HG03565 (cell line): Measurements from ENCODE around the gene HIP1R.

ENCODE experiments used
- ATAC-seq: cut with Tn5 transposase; IDR thresholded peaks from one replicate; pipeline ENCODE4 v1.9.1; 2021; ENCODE audit warnings: mild to moderate bottlenecking, moderate library complexity; ENCODE audit not compliant: unreplicated experiment

HIP1R gene

DNA sequence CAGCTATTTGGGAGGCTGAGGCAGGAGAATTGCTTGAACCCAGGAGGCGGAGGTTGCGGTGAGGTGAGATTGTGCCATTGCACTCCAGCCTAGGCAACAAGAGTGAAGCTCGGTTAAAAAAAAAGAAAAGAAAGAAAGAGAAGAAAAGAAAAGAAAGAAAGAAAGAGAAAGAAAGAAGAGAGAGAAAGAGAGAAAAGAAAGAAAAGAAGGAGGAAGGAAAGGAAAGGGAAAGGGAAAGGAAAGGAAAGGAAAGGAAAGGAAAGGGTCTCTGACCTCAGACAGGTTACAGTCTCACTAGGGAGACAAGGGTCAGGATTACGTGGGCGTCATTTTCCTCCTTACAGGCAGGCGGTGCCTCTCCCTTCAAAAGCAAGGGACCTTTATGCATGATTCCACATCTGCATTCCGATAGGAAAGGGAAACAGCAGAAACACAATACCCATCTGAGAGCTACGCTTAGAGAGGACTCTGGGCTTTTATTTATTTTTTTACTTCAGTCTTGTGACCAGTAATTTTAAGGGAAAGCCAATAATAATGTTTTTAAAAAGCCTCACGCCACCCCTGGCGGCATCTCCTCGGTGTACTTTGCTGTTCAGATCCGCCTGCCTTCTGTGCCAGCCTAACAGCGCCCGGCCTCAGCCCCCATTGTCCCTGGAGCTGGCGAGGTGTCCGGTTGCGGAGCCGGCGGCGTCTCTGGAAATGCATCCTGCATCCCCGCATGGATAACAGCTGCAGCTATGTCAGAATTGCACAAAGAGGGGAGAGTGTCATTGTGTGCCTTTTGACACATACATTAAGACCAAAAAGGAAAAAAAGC lies 945 bp upstream of the HIP1R start:
- ATAC-seq: no peak

DNA sequence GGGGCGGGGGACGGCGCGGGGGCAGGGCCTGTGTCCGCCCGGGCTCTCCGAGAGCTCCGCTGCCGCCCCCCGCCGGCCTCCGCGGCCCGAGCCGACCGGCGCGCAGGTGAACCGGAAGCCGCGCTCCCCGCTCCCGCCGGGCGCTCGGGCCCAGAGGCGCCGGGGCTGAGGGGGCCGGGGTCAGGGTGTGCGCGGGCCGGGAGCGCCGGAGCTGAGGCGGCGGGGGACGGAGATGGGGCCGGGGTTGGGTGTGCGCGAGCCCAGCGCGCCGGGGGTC lies 431 bp downstream of the HIP1R start:
- no peak for ATAC-seq

DNA sequence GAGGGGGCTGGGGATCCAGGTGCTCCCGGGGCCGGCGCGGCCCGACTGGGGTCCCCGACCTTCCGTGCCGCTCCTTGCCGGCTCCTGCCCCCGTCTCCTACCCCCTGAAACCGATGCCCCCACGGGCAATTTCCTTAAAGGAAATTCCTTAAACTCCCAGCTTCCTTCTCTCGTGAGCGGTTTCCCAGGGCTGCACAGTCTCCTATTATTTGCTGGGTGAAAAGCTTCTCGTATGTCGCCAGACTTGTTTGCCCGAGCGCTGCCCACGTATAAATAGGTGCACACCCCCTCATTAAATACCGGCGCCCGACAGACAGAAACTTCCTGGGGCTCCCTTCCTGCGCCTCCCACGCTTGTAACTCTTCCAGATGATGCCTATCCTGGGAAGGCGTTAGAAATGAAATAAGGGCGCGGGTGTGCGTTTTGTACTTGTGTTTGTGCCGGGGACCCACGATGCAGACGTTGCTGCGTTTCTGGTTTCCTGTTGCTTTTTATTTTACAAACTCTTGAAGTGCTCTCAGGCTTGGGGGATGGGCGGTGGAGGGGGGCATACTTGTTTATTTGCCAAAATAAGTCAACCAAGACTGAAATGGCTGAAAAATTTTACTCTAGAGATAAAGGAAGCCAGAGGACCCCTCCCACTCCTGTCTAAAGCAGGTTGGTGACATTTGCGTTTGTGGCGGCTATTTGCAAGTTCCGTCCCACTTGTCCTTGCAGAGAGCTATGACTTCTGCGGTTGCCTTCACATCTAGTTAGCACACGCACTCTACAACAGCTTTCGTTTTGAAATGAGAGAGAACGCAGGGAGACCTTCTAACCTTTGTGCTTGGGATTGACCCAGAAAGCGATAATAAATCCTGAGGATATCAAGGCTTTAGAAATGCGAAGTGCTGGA lies 1.0 kb downstream of the HIP1R start:
- no peak for ATAC-seq

DNA sequence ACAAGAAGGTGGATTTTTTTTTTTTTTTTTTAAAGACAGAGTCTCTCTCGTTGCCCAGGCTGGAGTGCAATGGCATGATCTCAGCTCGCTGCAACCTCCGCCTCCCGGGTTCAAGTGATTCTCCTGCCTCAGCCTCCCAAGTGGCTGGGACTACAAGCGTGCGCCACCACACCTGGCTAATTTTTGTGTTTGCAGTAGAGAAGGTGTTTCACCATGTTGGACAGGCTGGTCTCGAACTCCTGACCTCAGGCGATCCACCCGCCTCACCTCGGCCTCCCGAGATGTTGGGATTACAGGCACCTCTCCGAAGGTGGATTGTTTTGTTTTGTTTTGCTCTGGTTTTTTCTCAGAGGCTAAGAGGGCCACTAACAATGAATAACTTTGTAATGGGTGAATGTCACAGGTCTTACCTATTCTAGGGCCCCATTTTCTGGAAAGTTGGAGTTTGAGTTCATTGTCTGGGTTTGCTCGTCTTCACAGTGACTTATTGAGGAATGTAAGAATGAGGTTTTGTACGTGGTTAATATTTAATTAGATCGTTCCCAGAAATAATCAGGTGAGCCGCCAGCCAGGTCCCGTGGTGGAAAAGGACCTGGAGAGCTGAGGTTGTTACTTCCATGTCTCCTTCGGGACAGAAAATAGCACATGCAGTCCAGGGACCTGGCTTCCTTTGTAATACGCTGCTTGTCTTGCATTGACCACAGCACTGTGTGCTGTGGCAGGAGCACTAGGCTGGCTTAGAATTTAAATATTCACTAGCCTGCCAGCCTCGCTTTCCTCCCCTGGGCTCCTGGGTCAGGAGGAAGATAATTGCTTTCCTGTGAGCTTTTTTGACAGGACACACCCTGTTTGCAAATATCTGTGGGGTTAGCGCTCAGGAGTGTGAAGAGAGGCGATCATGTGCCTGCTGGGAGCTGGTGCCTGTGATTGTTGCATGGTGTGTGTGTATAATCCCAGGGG lies 2.3 kb downstream of the HIP1R start:
- ATAC-seq: no peak

DNA sequence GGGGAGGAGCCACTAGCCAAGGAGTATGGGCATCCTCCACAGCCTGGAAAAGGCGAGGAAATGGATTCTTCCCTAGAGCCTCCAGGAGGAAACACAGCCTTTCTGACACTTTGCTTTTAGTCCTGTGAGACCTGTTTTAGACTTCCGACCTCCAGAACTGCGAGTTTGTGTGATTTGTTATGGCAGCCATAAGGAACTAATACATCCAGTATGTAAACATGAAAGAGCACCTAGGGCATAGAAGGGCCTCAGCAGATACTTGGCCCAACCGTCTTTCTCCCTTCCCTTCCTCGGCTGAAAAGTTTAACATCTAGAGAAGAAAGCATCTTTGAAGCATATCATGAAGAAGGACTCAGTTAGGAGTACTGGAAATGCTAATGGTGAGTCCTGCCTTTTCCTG lies 3.6 kb downstream of the HIP1R start:
- no peak for ATAC-seq

DNA sequence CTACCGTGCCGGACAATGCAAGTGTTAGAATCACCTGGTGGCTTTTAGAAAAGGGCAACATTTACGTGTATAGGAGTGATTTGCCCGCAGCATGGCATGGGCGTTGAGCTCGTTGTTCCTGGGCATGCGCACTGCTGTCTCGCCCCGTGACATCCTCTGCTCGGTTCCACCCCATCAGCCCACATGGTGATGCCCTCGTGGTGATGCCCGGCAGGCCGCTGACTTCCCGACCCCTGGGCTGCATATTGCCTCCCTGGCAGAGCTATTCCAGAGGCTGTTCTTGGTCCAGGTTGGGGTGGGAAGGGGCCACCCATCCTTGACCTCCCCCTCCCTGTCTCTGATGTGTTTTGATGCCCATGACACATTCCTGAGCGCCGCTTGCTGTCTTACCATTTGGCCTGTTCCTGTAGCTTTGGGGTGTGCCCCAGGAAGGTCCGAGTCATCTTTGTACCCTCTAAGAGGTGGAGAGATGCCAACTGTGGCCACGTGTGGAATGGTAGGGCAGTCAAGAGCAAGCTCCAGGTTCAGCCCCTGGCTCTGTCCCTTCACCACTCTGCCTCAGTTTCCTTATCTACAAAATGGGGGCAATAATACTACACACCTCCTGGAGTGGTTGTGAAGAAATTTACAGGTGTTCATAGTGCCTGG lies 4.8 kb downstream of the HIP1R start:
- no peak for ATAC-seq

DNA sequence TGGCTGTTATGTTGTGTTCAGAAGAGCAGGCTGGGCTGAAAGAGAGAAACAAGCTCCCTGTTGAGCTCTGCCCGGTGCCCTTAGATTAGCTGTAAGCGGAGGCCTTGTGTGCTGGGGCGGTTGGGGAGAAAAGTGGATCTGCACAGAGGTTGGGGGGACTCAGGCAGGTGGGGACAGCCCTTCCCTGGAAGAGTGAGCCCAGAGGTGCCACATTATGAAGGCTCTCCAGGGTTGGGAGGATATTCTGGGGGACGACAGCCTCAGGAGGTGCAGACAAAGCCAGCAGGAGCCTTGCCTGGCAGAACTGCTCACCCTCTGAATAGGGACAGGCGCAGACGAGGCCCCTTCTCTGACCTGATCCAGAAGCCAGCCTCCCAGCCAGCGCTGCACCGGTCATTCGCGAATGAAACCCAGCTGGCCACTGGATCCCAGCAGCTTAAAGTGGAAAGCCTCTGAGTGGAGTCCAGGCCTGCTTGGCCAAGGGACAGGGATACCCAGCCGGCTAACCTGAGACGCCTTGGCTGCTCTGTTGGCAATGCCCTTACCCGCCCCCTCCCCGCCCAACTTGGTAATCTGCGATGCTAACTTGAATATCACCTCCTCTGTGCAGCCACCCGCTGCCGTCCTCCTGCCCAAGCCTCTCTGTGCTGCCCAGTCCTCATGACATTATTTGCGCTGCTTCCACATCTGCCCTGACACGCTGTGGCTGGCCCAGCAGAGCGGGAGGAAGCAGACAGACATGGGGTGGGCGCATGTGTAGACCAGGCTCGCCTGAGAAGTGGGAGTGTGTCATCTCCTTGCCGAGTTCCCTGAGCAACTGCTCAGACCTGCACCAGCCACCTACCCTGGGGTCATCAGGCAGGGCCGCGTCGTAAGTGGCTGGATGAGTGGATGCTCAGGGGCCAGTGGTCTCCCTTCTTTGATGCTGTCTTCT lies 5.6 kb downstream of the HIP1R start:
- no peak for ATAC-seq

DNA sequence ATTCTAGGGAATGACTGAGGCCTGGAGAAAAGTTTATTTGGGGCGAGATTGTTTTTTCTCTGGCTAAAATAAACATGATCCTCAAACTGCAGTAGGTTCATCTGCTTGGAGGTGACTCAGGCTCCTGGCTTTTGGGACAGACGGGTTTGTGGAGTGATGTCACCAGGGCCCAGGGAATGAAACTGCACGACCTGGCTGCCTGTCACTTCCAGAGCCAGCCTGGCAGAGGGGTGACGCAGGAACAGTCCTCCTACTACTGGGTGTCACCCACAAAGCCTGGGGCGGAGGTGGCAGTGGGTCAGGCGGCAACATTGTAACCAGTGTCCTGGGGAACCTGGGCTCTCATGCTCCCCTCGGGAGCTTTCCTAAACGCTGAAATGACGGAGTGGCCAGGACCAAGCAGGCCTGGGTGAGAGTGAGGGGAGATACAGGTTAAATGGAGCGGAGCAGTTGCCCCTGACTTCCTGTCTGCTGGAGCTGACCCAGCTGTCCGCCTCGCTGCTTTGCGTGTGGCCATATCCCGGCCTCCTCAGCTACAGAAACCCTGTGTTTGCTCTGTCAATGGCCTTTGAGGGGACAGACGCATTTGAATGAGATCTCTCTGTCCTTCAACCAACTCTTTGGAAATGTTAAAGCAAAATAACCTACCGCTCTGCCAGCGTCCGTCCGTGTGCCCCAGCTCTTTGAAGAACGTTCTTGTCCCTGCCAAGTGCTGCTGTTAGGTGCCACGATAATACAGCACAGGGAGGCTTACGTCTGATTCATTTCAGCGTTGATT lies 6.5 kb downstream of the HIP1R start:
- ATAC-seq: no peak

DNA sequence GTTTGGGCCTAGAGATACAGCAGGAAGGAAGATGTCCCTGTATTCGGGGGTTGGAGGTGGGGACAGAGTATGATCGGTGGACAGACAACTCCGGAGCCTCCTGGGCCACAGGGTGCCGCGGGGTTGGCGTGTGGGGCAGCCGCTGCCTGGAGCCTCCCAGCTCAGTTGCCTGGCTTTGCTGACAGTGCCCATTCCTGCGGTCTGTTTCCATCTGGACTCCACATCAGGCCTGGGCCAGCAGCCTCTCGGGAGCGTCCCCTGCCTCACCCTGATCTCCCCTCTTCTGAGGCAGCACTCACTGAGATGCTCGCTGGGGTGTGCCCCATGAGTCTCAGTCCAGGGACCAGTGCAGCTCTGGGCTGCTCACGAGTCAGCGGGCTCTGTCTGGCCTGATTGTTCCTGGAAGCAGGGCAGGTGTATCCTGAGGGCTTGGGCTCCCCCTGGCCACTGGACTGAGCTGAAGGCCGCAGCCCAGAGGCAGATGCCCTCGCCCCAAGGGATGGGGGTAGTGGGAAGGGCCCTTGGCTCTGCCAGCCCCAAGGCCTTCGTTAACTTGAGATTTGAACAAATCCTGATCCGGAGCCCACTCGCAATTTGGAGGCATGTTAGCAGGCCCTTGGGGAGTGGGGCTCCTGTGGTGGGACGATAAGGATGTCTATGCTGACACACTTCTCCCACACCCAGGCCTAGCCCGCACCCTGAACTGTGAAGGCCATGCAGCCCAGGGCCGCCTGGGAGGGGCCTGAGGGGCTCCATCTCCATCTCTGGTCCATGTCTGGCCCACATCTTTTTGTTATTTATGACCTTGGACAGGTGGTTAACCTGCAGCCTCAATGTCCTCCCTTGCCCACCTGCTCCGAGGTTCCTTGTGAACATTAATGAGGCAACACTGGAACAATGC lies 7.5 kb downstream of the HIP1R start:
- no peak for ATAC-seq

DNA sequence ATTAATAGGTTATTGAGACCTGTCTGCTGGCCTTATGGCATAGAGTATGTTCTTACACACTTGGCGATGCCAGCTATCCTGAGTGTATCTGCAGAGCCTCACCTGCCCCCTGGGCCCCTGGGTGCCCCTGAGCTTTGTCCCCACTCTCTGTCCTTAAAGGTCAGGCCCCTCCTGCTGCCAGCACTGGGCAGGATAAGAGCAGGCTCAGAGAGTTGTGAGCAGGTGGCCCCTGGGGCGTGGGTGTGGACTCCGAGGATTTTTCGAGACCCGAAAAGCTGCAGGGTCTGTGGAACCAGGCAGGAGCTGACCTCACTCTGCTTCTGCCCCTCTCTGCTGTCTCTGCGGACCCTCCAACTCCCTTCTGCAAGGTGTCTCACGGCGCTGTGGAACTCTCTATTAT lies 8.2 kb downstream of the HIP1R start:
- no peak for ATAC-seq

DNA sequence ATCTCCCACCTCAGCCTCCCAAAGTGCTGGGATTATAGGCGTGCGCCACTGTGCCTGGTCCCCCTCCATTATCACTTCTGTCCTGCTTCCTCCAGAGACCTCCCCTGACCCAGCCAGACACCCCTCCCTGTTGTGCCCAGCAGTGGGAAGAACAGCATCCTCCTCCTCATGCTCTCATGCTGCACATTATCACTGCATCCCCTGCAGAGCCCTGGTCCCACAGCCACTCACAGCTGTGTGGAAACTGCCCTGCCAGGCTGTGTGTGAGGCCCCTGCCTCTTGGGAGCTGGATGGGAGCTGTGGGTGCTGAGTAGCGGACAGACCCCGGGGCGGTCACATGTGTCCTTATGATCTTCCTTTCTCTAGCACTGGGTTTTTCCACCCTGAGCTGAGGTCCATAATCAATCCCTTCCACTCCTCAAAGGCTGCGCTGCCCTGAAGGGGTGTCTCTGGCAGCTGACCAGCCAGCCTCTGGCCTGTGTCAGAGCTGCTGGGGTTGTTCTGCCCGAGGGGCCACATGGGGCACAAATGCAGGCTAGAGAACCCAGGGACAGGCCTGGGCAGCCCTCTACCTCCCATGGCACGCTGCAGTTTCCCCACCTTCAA lies 9.2 kb downstream of the HIP1R start:
- no peak for ATAC-seq

DNA sequence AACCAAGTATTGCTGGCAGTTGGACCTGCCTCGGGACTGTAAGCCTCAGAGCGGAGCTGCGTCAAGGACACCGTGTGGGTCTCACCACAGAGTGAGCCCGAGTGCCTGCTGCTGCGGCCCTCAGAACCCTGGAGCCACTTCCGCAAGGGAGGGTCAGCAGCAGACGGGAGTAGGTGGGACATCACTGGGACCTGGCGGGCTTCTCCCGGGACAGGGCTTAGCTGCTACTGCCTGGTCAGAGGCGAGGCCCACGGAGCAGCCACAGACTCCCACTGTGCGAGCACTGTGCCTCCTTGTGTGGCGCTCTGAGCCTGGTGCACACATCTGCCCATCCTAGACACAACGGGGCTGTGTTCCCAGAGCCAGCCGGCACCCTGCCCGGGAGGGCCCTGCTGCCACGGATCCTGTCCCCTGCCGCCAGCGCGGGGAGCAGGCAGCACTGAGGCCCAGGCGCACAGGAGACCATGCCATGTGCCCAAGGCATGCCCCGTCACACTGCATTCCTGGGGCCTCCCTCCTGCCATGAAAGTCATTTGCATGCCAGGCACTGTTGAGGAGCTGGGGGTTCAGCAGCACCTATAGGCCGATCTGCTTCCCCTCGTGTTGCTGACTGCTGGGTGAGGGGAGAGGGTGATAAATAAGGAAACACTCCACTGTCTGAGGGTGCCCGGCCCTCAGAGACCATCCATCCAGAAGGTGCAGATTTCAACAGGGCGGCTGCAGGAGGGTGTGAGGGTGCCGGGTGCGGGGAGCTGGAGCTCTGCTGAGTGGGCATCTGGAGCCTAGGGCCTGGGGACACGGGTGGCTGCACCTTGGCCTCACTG lies 10.0 kb downstream of the HIP1R start:
- no peak for ATAC-seq

DNA sequence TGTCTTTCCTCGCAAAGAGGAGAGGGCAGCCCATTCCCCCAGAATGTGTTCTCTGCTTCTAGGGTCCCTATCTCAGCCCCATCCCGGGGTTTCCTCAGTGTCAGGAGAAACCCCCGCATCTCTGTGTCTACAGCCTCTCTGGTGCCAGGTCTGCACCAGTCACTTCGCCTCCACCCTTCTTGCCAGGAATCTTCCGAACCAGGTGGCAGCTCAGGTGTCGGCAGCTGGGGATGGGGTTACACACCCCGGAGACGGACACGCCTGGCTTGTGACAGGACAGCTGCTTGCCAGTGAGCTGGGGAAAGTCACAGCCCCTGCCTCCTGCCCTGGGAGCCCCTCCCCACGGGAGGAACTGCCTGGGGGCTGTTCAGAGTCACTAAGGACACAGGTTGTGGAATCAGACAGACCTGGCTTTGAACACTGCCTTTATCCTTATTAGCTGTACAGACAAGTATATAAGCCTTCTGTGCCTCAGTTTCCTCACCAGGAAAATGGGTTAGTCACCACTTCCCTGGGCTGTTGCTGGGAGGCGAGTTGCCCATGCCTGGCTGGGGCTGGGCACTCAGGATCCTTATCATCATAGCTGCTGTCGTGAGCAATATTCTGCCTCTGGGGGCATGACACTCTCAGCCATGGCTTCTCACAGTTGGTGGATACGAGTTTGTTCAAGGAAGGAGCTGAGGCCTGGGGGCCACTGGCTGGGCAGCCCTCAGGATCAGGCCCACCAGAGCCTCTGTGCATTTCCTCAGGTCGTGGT lies 10.8 kb downstream of the HIP1R start:
- ATAC-seq: no peak

DNA sequence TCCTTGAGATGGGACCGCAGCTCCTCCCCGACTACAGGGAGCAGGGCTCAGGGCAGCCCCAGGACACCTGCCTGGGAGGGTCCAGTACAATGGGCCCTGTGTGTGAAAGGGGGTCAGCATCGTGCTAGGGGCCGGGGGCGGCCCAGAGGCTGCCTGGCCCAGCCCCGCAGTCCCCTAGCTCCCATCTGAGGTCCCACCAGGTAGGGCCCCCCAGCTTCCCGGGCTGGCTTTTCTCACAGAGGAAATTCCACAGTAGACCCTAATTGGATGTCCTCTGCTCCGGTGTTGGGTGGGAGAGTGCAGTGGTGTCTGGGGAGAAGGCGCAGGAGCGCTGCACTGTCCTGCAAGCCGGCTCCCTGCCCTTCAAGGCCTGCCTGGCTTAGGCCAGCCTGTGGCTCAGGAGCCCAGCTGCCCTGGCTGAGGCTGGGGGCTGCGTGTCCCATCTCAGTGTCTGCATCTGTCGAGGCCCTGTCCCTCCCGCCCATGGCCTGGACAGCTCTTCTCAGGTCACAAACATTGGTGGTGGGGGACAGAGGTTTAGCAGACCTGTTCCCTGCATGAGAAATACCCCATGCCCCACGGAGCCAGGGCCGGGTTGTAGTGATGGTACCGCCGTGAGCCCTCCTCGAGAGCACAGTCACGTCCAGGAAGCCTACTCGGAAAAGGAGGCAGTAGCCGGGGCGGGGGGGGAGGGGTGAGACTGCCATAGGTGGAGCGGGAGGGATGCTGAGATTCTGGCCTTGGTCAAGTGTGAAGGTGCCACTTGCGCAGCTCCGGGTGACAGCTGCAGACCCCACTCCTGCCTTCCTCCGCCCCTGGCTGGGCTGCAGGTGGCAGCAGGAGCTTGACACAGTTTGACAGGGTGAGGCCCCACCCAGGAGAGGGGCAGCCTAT lies 11.6 kb downstream of the HIP1R start:
- no peak for ATAC-seq

DNA sequence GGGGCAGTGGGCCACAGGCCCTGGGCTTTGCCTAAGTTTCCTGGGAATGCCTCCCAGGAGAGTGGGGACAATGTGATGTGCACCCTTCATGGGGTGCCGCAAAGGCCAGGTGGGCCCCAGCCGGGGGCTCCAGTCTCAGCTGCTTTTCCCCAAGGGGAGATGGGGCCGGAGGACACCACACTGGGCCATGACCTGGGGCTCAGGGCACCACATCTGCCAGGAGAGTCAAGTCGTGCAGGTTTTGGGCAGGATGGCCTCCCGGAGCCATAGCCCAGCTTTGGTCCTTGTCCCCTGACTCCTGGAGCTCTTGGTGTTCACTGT lies 12.2 kb downstream of the HIP1R start:
- no peak for ATAC-seq
